NCI-H69 (cell line): ENCODE results near the gene MLPH.
"Not testable (repeated sequence)": the region's sequence is repeated elsewhere in the genome, so short reads cannot be mapped to it uniquely, and the experiment has no call there.

Source experiments
- DNase-seq: peaks from one replicate; lab custom pipeline; 2025; lab: John Stamatoyannopoulos, UW

The MLPH gene

GRCh38 chr2:237583385-237584295 is 96.6 kb downstream of the MLPH start:
- no peak for DNase-seq

- no peak for DNase-seq
Measured at GRCh38 chr2:237585590-237586221, 98.7 kb downstream of the MLPH start.

DNA sequence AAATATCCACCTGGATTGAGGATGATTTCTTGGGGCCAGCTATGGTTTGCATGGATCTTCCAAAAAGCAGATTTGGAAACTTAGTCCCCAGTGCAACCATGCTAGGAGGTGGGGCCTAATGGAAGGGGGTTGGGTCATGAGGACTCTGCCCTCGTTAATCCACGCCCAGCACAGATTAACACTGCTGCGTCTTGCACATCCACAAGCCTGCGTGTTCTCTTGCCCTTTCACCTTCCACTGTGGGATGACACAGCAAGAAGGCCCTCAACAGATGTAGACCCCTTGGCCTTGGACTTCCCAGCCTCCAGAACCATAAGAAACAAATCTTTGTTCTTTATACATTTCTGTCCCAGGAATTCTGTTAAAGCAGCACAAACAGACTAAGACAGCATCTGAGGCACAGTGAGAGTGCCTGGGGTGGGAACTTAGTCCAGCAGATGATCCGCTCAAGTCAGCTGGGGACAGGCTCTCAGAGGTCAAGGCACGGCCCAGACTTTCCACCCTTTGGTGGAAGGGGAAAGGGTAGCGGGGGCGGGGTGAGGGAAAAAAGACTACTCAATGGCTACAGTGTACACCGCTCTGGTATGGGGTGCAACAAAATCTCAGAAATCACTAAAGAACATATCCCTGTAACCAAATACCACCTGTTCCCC is 101.1 kb downstream of the MLPH start:
- no peak for DNase-seq

DNA sequence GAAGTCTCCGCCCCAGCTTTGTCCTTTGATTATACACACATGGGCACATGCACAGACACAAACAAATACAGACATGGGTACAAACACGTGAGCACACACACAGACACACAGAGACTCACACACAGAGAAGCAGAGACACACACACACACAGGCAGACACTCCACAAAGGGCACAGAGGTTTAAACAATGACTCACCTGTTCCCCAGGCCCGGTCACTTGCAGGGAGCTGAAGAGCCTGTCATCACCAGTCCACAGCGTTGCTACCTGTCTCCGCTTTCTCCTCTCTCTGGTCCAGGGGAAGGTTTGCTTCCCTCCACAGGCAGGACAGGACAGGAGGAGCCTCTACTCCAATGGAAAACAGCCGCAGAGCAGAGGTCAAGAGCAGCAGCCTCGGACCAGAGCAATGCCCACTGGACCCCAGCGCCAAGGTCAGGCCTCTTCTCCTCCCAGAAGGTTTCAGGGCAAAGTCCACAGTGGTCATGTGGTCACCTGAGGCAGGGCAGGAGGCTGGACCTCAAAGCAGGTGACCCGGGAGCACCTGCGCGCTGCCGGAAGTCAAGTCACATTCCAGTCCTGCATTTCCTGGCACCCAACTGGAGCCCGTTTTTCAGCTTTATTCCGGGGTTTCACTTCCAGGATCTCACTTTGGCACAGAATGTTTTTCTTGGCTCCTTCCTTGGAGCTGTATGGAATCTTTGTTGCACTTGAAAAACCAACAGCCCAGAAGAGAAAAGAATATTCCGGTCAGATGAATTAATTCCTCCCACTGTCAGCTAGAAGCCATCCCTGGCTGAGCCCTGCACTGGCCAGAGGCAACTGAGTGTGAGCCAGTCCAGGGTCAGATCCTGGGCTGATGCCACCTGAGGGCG is 103.5 kb downstream of the MLPH start, which contains the start of gene RAB17:
Gene RAB17, minus strand, starts transcription at position 463 of the 869 bp plus-strand sequence. CDS start 4,580 bp downstream, outside the sequence.
- DNase-seq = peak; percentile 75

- peak; percentile 86 for DNase-seq
Measured at GRCh38 chr2:237591141-237591881, 104.3 kb downstream of the MLPH start.

DNA sequence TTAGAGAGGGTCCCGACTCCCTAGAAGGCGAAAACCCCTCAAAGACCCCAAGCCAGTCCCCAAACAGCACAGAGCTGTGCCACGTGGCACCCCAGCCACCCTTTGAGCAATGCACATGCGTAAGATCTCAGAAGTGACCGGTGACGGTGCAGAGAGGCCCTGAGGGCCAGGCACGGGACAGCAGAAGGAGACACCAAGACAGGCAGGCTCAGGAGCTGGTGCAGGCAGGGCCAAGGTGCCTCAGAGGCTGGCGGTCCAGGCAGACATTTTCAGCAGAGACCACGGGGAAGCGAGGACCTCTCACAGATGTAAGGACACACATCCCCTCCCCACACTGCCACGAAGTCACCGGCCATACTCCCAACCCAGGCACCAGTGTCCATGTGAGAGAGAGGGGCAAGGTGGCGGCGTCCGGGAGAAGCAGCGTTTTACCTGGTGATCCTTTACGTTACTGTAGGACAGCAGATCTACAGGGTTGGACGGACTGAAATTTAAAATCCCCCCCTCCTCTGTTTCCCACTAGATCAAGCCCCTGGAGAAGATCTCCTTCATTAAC is 105.5 kb downstream of the MLPH start:
- DNase-seq = no peak

DNA sequence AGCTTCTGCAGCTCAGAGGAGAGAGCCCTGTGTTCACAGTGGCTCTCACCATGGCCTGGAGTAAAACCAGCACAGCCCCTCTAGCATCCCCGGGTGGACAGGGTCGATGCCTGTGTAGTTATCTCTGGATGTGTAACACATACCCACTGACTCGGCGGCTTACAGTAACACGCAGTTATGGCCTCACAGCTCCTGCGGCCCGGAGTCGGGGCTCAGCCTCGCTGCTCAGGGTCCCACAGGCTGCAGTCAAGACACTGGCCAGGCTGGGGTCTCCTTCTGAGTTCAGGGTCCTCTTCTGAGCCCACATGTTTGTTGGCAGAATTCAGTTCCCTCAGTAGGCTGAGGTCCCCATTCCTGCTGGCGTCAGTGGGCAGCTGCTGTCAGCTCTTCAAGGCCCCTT is 106.0 kb downstream of the MLPH start:
- DNase-seq = no peak

DNA sequence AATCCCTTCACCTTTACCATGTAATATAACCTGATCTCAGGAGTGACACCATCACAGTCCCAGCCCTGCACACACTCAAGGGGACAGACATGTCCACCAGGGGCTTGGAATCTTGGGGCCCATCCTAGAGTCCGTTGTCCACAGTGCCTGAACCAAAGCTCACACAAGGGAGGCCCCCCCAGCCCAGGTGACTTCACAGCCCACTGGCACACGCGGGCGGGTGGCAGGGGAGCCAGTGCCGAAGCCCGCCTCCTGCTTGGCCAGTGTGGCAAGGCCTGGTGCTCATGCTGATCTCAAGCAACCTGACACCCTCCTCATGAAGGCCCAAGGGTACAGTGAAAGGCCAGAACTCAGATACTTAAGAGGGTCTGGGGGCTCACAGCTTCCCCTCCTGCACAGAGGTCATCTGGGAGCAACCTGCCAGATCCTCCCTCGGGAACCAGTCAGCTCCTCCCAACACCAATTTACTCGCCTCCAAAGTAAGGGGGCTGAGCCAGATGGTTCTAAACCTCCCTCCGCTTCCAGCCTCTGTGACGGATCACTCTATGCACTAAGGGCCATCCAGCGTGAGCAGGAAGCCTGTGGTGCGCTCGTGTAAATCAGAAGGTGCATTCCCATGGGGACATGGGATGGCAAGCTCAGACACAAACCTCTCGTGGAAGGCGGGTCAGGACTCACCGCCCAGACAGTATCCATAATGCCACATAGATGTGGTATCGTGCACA is 106.7 kb downstream of the MLPH start:
- DNase-seq = peak; percentile 80

DNA sequence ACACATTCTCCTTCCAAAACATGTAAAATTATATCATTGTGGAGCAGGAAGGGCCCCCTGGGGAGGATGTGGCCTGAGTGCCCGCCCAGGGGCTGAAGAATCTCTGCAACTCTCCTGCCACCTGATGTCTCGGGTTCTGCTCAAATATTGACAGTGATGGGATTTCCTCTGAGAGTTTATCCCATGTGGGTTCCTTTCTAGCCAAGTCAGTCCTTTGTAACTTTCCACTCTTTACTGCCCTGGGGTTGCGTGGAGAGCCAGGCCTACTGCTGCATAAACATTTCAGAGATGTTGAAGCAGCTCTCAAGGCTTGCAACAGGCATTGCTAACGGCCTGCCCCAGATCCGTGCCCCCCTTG is 107.4 kb downstream of the MLPH start:
- peak; percentile 46 for DNase-seq

DNA sequence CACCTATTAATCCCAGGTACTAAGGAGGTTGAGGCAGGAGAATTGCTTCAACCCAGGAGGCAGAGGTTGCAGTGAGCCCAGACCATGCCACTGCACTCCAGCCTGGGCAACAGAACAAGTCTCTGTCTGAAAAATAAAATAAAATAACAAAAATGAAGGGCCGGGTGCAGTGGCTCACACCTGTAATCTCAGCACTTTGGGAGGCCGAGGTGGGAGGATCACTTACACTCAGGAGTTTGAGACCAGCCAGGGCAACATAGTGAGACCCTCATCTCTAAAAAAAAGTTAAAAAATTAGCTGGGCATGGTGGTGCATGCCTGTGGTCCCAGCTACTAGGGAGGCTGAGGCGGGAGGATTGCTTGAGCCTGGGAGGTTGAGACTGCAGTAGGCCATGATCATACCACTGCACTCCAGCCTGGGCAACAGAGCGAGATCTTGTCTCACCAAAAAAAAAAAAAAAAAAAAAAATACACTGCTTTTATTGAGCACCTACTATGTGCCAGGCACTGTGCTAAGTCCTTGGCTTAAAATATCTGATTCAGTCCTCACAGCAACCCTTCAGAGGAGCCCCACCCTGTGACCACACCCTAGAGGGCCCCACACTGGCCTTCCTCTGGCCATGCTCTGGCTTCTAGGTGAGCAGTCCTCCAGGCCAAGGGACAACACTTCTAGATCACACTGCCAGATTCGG is 108.9 kb downstream of the MLPH start:
- not testable (repeated sequence) for DNase-seq

DNA sequence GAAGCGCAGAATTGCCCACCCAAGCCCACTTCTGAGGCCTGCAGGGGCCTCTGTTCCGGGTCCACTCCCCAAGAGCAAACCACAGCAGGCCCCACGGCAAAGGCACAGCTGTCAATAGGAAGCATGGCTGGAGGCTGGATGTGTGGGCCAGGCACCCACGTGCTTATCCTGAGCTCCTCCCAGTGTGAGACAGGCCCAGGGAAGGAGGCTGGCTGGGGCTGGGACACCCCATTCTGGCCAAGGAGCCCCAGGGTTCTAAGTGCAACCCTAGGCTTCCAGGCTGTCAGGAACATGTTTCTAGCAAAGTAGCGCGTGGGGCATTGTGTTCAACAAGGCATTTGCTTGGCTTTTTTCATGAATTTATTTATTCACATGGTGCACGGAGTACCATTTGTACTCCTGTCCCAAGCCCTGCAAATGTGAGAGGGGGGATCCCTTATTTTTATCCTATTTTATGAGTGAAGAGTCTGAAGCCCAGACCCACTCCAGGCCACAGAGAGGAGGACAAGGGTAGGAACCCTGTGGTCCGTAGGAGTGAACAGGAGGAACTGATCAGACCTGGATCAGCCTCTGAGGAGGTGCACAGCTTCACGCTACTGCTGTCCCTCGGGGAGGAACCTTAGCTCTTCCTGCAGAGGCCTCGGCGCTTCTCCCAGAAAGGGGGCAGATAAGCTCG is 109.6 kb downstream of the MLPH start:
- DNase-seq = no peak

GRCh38 chr2:237597196-237598145 is 110.4 kb downstream of the MLPH start:
- no peak for DNase-seq

- no peak for DNase-seq
Measured at GRCh38 chr2:237598468-237599208, 111.6 kb downstream of the MLPH start.

- DNase-seq = no peak
Measured at GRCh38 chr2:237599465-237600110, 112.5 kb downstream of the MLPH start.

GRCh38 chr2:237600205-237600846 is 113.3 kb downstream of the MLPH start:
- DNase-seq = peak; percentile 49
